Spleen (tissue), 11 donors: ENCODE data around the gene ZIC1. TPM values are rescaled to one million over a fixed set of nuclear protein-coding genes. Genes with fewer than 3 reads are reported as not detected.
A peak's percentile ranks its signal among the peaks of the same experiment; 100 is the strongest.

Source experiments
- DNase-seq: peaks from one replicate; pipeline ENCODE4 v3.0.0-alpha.2; 2020
- H3K27ac ChIP-seq, 8 donors: fragments of 200-600 bp; sonication (generic) in 7 of 8; 1 replicate in 4 of 8; 2 replicates in 4 of 8; pipeline versions ENCODE4 v1.5.0 to v1.8.0; 2016 to 2021; ENCODE audit warnings: inconsistent platforms in 4 of 8, mild to moderate bottlenecking in 4 of 8, moderate library complexity in 1 of 8
- H3K27me3 ChIP-seq, 7 donors: fragments of 200-600 bp; sonication (generic) in 6 of 7; replicated peaks in 1 of 7; 1 replicate in 4 of 7; 2 replicates in 3 of 7; pipeline versions ENCODE4 v1.5.0 to v1.8.0; 2016 to 2021; ENCODE audit warnings: inconsistent platforms in 3 of 7, mild to moderate bottlenecking in 1 of 7
- H3K36me3 ChIP-seq, 6 donors: fragments of 200-600 bp; sonication (generic) in 5 of 6; 1 replicate in 4 of 6; 2 replicates in 2 of 6; pipeline versions ENCODE4 v1.5.0 to v1.8.0; 2016 to 2021; ENCODE audit warnings: inconsistent platforms in 2 of 6
- H3K4me1 ChIP-seq, 6 donors: fragments of 200-600 bp; sonication (generic) in 5 of 6; 1 replicate in 3 of 6; 2 replicates in 3 of 6; pipeline versions ENCODE4 v1.5.0 to v1.8.0; 2016 to 2021; ENCODE audit warnings: inconsistent platforms in 3 of 6
- H3K4me3 ChIP-seq, 8 donors: fragments of 200-600 bp; sonication (generic) in 7 of 8; 1 replicate in 4 of 8; 2 replicates in 4 of 8; pipeline versions ENCODE4 v1.5.0 to v1.8.0; 2016 to 2021; ENCODE audit warnings: inconsistent platforms in 4 of 8, mild to moderate bottlenecking in 4 of 8, moderate library complexity in 2 of 8
- H3K9me3 ChIP-seq, 8 donors: fragments of 200-600 bp; sonication (generic) in 7 of 8; 1 replicate in 4 of 8; 2 replicates in 4 of 8; pipeline versions ENCODE4 v1.5.0 to v1.8.0; 2016 to 2021; ENCODE audit warnings: inconsistent platforms in 4 of 8
- POLR2A ChIP-seq, 3 donors: fragments of 450-650 bp; IDR thresholded peaks; one replicate each; pipeline ENCODE4 v1.5.1; 2017; ENCODE audit warnings: antibody characterized with exemption in 3 of 3, mild to moderate bottlenecking in 1 of 3
- POLR2AphosphoS5 ChIP-seq, 3 donors: sonication (generic); formaldehyde crosslinking; IDR thresholded peaks; one replicate each; pipeline ENCODE4 v1.5.1; 2017; ENCODE audit warnings: antibody characterized with exemption in 3 of 3
- WGBS, 5 donors: extraction: QIAGEN DNeasy Blood & Tissue Kit in 3 of 5; methylation state at CpG; one replicate each; pipeline versions ENCODE4 v1.1.5 to v1.1.7; 2013 to 2018; 5-methylcytosine and 5-hydroxymethylcytosine counted together
- intact Hi-C: fragments of 100-400 bp; cut with DNase I; formaldehyde crosslinking; loops from one replicate; pipeline ENCODE4 v1.15.0; 2023; ENCODE audit warnings: low total_unique reads
- polyA plus RNA-seq, 3 donors: library from polyadenylated mRNA; stranded (reverse); fragments of 200-250 nt; gene quantifications; one replicate each; pipeline ENCODE4 v1.2.1, GENCODE V29; 2013
- total RNA-seq, 7 donors: library from RNA; depleted of rRNA in 3 of 7; stranded (reverse); fragments of >200 nt in 3 of 7; fragmentation: NEBNext Ultra II Directional in 4 of 7; extraction: Animal tissue kit (Norgen Biotek cat#: 25700) in 4 of 7; gene quantifications; one replicate each; pipeline versions ENCODE4 v1.1.0 to v1.2.1, GENCODE V29; 2016 to 2021
- TF ChIP-seq, protein P1 (sequence below), 11 experiments: fragments of 200-600 bp in 7 of 11; fragments of 450-650 bp in 4 of 11; sonication (generic) in 4 of 11; IDR thresholded peaks in 8 of 11; conservative IDR thresholded peaks in 3 of 11; 1 replicate in 7 of 11; 2 replicates in 4 of 11; pipeline versions ENCODE4 v1.4.0 to v1.8.0; 2016 to 2021; ENCODE audit warnings: antibody characterized with exemption in 11 of 11, inconsistent platforms in 4 of 11, mild to moderate bottlenecking in 1 of 11
- donor health status: healthy with polysubstance abuse.
- donor health status: DM: no; HTN: no; CAD: no; lungs with moderate emphysema.
- donor health status: DM: no; HTN: no; CAD: no.
- donor health status: Bipolar disorder and iron deficiency.
- donor health status: healthy.
- donor health status: DM: no; HTN: no; CAD: no.
- donor health status: DM: yes; HTN: yes; CAD: no.

ZIC1 gene
- total and polyA plus RNA-seq, 10 donors: not detected

DNA sequence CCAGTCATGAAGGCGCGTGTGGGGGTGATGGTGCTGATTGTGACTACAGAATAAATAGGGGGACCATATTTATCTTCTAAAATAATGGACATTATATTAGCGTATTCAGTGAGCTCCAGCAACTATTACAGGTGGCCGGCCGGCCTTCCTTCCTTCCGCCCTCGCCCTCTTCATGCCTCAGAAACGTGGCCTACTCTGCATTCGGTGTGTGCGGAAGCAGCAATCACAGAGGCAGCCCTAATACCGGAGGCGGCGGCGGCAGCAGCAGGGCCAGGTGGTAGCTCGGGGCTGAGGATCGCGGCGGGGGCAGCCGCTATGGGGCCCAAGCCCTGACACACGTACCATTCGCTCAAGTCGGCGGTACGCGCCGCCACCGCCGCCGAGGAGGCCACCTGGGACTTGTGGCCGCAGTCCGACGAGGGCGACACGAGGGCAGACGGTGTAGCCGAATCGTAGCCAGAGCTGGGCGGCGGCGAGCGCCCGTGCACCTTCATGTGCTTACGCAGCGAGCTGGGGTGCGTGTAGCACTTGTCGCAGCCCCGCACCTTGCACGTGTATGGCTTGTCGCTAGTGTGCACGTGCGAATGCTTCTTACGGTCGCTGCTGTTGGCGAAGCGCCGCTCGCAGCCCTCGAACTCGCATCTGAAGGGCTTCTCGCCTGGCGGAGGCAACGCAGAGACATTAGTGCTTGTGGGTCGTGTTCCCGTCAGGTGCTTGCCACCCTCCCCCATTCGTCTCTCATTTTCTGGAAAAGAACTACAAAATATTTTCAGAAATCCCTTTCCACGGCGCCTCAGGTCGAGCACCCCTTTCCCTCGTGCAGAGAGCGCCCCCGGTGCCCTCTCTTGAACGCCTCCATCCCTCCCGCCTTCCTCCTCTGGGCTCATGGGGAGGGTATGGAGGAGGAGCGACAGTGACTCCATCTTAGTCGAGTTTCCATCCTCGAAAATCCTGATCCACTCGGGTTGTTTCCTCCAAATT lies 18.3 kb upstream of the ZIC1 start:
- no peak for TF ChIP-seq POLR2AphosphoS5 (IDR thresholded peaks at IDR 0.05)
- WGBS, 5 donors: 9 to 15% (median 12%) methylated on average over 36 to 77 of the region's 77 CpGs
- H3K4me1 ChIP-seq: peaks cover 0 to 29% (median 16%) of the 10 kb centered on the region in 6 donors
- DNase-seq: peak; percentile 70
- no peak overlapping the region for H3K27ac ChIP-seq
- no peaks in the 10 kb centered on the region for H3K36me3 ChIP-seq
- H3K4me3 ChIP-seq: peak overlapping the region in 1 of 8 donors; percentile 9
- H3K27me3 ChIP-seq: peaks cover 11 to 100% (median 98%) of the 10 kb centered on the region in 7 donors
- peaks cover 0 to 45% (median 0%) of the 10 kb centered on the region in 8 donors for H3K9me3 ChIP-seq
- intact Hi-C loops: no loop called here

DNA sequence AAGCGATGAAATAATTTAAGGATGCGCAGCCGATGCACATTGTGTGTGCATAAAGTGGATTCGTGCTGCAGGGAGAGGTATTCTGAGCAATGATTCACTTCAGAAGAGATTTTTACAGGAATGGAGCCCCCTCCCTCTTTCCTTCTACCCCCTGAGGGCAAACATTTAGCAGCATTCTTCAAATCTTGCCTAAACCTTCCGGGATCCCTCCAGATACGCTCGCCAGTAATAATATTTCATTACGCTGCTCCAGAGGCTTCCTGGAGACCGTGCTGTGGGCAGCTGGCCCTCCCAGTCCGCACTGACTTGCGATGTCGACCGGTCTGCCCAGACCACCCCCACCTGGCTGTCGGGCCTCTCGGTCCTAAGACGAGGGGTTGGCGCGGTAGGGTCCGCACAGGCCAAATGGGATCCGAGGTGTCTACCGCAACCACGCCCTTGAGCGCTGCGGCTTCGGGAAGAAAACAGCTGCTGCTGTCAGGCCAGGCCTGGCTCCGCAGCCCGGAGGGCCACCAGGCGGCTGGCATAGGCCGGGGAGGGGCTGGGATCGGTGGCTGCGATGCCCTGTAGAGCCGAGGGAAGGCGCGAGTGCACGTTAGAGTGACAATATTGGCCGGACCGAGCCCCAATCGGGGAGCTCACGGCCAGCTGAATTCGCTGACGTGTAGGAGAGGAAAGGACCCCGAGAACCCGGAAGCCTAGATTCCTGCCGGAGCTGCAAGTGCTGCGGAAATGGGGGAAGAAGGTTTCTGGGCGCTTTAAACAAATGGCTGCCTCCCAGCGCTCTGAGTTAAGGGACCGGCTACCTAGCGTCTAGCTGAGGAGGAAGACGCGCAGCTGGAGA lies 17.2 kb upstream of the ZIC1 start:
- H3K4me3 ChIP-seq: peak overlapping the region in 5 of 8 donors; percentile 13 to 51 (median 18)
- WGBS, 5 donors: 7 to 14% (median 9%) methylated on average over 40 to 51 of the region's 51 CpGs

DNA sequence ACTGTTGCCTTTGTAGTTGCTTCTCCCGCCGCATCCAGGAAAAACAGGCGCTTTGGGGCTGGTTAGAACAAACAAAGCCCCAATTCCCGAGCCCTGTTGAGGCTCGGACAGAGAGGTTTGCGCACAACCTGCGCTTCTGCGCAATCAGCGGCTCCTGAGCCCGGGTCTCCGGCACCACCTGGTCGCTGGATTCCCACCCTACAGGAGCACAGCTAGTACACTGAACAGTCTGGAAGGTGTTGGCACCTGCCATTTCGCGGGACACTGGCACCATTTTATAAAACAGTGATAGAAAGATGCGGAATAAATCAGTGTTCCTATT lies 16.6 kb upstream of the ZIC1 start:
- Histone ChIP-seq H3K27ac (no peak overlapping the region), H3K4me1 (peaks cover 0 to 36% (median 16%) of the 10 kb centered on the region in 6 donors), H3K36me3 (no peaks in the 10 kb centered on the region), H3K27me3 (peaks cover 15 to 100% (median 100%) of the 10 kb centered on the region in 7 donors), H3K9me3 (peaks cover 0 to 62% (median 0%) of the 10 kb centered on the region in 8 donors), H3K4me3 (peak overlapping the region in 4 of 8 donors; percentile 15 to 51 (median 20))
- WGBS, 5 donors: 6 to 10% (median 8%) methylated on average over 10 to 15 of the region's 15 CpGs
- DNase-seq: peak; percentile 48
- TF ChIP-seq, protein P1, sequence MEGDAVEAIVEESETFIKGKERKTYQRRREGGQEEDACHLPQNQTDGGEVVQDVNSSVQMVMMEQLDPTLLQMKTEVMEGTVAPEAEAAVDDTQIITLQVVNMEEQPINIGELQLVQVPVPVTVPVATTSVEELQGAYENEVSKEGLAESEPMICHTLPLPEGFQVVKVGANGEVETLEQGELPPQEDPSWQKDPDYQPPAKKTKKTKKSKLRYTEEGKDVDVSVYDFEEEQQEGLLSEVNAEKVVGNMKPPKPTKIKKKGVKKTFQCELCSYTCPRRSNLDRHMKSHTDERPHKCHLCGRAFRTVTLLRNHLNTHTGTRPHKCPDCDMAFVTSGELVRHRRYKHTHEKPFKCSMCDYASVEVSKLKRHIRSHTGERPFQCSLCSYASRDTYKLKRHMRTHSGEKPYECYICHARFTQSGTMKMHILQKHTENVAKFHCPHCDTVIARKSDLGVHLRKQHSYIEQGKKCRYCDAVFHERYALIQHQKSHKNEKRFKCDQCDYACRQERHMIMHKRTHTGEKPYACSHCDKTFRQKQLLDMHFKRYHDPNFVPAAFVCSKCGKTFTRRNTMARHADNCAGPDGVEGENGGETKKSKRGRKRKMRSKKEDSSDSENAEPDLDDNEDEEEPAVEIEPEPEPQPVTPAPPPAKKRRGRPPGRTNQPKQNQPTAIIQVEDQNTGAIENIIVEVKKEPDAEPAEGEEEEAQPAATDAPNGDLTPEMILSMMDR (IDR thresholded peaks at IDR 0.05 in 8 of 11, conservative IDR thresholded peaks at IDR 0.05 in 3 of 11): no peak
- TF ChIP-seq POLR2A (IDR thresholded peaks at IDR 0.05): no peak
- no peak for TF ChIP-seq POLR2AphosphoS5 (IDR thresholded peaks at IDR 0.05)
- intact Hi-C loops: no loop called here

More for the DNA sequence above, 17.2 kb upstream of the ZIC1 start:
- Histone ChIP-seq H3K27me3 (peaks cover 15 to 100% (median 98%) of the 10 kb centered on the region in 7 donors), H3K27ac (no peak overlapping the region), H3K36me3 (no peaks in the 10 kb centered on the region), H3K9me3 (peaks cover 0 to 56% (median 0%) of the 10 kb centered on the region in 8 donors), H3K4me1 (peaks cover 0 to 31% (median 16%) of the 10 kb centered on the region in 6 donors)
- TF ChIP-seq POLR2AphosphoS5 (IDR thresholded peaks at IDR 0.05) (no peak), POLR2A (IDR thresholded peaks at IDR 0.05) (no peak)
- TF ChIP-seq, protein P1 (IDR thresholded peaks at IDR 0.05 in 8 of 11, conservative IDR thresholded peaks at IDR 0.05 in 3 of 11): no peak
- intact Hi-C loops: no loop called here
- peak; percentile 57 for DNase-seq

DNA sequence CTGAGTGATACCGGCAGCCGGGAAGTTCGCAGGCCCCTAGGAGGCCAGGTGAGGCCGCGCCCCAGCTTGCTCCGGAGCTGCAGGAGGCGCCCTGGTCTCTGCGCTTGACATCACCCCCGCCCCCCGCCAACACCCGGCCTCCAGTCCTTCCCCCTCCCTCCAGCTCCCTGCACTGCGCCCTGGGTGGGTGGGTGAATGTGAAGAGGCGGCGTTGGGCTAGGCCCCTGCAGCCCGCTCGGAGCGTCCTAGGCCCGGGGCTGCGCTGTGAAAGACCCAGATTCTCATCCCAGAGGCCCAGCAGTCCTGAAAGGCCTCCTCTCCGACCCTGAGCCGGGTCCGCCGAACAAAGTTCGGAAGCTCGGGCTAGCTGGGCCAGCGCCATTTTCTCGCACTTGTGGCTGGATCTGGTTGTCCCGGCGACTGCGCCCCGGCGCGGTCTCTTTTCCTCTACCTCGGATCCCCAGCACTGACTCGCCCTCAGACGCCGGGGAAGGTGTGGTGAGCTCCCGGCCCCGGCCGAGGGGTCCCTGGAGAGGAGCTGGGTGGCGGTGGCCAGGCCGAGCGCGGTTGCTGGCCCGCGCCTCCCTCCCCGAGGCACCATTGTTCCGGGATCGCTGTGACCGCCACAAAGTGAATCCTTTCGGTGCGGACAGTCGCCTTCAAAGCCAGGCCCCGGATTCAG lies 15.8 kb upstream of the ZIC1 start:
- peaks cover 15 to 100% (median 100%) of the 10 kb centered on the region in 7 donors for H3K27me3 ChIP-seq
- H3K4me3 ChIP-seq: peak overlapping the region in 7 of 8 donors; percentile 13 to 59 (median 25)
- 6 to 15% (median 9%) methylated on average over 44 to 54 of the region's 54 CpGs for WGBS, 5 donors
- H3K27ac ChIP-seq: no peak overlapping the region
- peaks cover 0 to 65% (median 0%) of the 10 kb centered on the region in 8 donors for H3K9me3 ChIP-seq
- peaks cover 0 to 36% (median 16%) of the 10 kb centered on the region in 6 donors for H3K4me1 ChIP-seq
- TF ChIP-seq, protein P1 (IDR thresholded peaks at IDR 0.05 in 8 of 11, conservative IDR thresholded peaks at IDR 0.05 in 3 of 11): no peak
- TF ChIP-seq POLR2AphosphoS5 (IDR thresholded peaks at IDR 0.05) (no peak), POLR2A (IDR thresholded peaks at IDR 0.05) (no peak)
- peak; percentile 74 for DNase-seq
- no peaks in the 10 kb centered on the region for H3K36me3 ChIP-seq
- intact Hi-C loops: no loop called here
